HG02623 (cell line): ENCODE results near the gene IGSF22.
"Not testable (repeated sequence)": the region's sequence is repeated elsewhere in the genome, so short reads cannot be mapped to it uniquely, and the experiment has no call there.

Experiments
- ATAC-seq: cut with Tn5 transposase; IDR thresholded peaks from one replicate; pipeline ENCODE4 v1.9.1; 2021; ENCODE audit warnings: moderate library complexity; ENCODE audit not compliant: unreplicated experiment

Gene IGSF22

GRCh38 chr11:18692941-18693760 lies 32.8 kb downstream of the IGSF22 start:
- no peak for ATAC-seq

- not testable (repeated sequence) for ATAC-seq
Observed at GRCh38 chr11:18691467-18692140, 34.4 kb downstream of the IGSF22 start.

- ATAC-seq = no peak
Observed at GRCh38 chr11:18684267-18684666, 41.7 kb downstream of the IGSF22 start.

- no peak for ATAC-seq
Observed at GRCh38 chr11:18682466-18682865, 43.5 kb downstream of the IGSF22 start.

GRCh38 chr11:18681949-18682348 lies 44.0 kb downstream of the IGSF22 start:
- not testable (repeated sequence) for ATAC-seq

GRCh38 chr11:18677560-18677959 lies 48.4 kb downstream of the IGSF22 start:
- no peak for ATAC-seq

- ATAC-seq = no peak
Observed at GRCh38 chr11:18676803-18677202, 49.2 kb downstream of the IGSF22 start.

GRCh38 chr11:18672209-18672608 lies 53.8 kb downstream of the IGSF22 start:
- ATAC-seq = not testable (repeated sequence)

- ATAC-seq = no peak
Observed at GRCh38 chr11:18671246-18671645, 54.7 kb downstream of the IGSF22 start.

- no peak for ATAC-seq
Observed at GRCh38 chr11:18669711-18670110, 56.3 kb downstream of the IGSF22 start.

GRCh38 chr11:18669219-18669596 lies 56.8 kb downstream of the IGSF22 start:
- no peak for ATAC-seq

- ATAC-seq = no peak
Observed at GRCh38 chr11:18668131-18668530, 57.9 kb downstream of the IGSF22 start.

- ATAC-seq = not testable (repeated sequence)
Observed at GRCh38 chr11:18665353-18665872, 60.6 kb downstream of the IGSF22 start.

GRCh38 chr11:18657673-18658072 lies 68.3 kb downstream of the IGSF22 start:
- ATAC-seq = no peak
